ENCODE results near the gene DUSP22. TPM values are rescaled to one million over a fixed set of nuclear protein-coding genes. Genes with fewer than 3 reads are reported as not detected.
"Not testable (repeated sequence)": the region's sequence is repeated elsewhere in the genome, so short reads cannot be mapped to it uniquely, and the experiment has no call there.

The DUSP22 gene
- polyA plus RNA-seq, 1 donor from 2014 or later, result 126 TPM

GRCh38 chr6:362924-363249, 70.6 kb downstream of the DUSP22 start:
- peaks cover 6% of the 10 kb centered on the region for H3K36me3 Mint-ChIP-seq
- peaks cover 9% of the 10 kb centered on the region for H3K27me3 Mint-ChIP-seq
- H3K4me3 Mint-ChIP-seq, result no peak overlapping the region
- H3K27ac Mint-ChIP-seq, result peak overlapping the region in 1 of 3 donors; percentile 54
- peaks cover 36 to 63% (median 63%) of the 10 kb centered on the region in 3 donors for H3K4me1 Mint-ChIP-seq
- peaks cover 0 to 3% (median 0%) of the 10 kb centered on the region in 3 donors for H3K9me3 Mint-ChIP-seq

- Mint-ChIP-seq H3K4me3 (no peak overlapping the region), H3K27me3 (peaks cover 9% of the 10 kb centered on the region), H3K4me1 (peaks cover 32 to 59% (median 58%) of the 10 kb centered on the region in 3 donors), H3K27ac (peak overlapping the region in 2 of 3 donors; percentile 10 to 42), H3K9me3 (peaks cover 0 to 3% (median 0%) of the 10 kb centered on the region in 3 donors), H3K36me3 (peaks cover 6% of the 10 kb centered on the region)
Observed at GRCh38 chr6:363291-363690, 71.0 kb downstream of the DUSP22 start.

- peaks cover 8% of the 10 kb centered on the region for H3K27me3 Mint-ChIP-seq
- H3K27ac Mint-ChIP-seq, result peak overlapping the region in 2 of 3 donors; percentile 34 to 42
- peaks cover 0 to 3% (median 0%) of the 10 kb centered on the region in 3 donors for H3K9me3 Mint-ChIP-seq
- H3K4me3 Mint-ChIP-seq, result peak overlapping the region in 1 of 4 donors; percentile 13
- peaks cover 25 to 53% (median 52%) of the 10 kb centered on the region in 3 donors for H3K4me1 Mint-ChIP-seq
- peaks cover 6% of the 10 kb centered on the region for H3K36me3 Mint-ChIP-seq
Observed at GRCh38 chr6:363909-364308, 71.6 kb downstream of the DUSP22 start.

GRCh38 chr6:364609-365540, 72.6 kb downstream of the DUSP22 start:
- peaks cover 6% of the 10 kb centered on the region for H3K36me3 Mint-ChIP-seq
- H3K4me1 Mint-ChIP-seq, result peaks cover 26 to 52% (median 47%) of the 10 kb centered on the region in 3 donors
- H3K27ac Mint-ChIP-seq, result peak overlapping the region in 2 of 3 donors; percentile 34 to 65
- peak overlapping the region in 2 of 4 donors; percentile 30 to 90 for H3K4me3 Mint-ChIP-seq
- peaks cover 7% of the 10 kb centered on the region for H3K27me3 Mint-ChIP-seq
- H3K9me3 Mint-ChIP-seq, result peaks cover 0 to 3% (median 0%) of the 10 kb centered on the region in 3 donors

- Mint-ChIP-seq H3K27me3 (peaks cover 10% of the 10 kb centered on the region), H3K9me3 (peaks cover 0 to 3% (median 2%) of the 10 kb centered on the region in 3 donors), H3K4me3 (peak overlapping the region; percentile 46 to 90 (median 67)), H3K27ac (peak overlapping the region in 2 of 3 donors; percentile 65 to 78), H3K4me1 (peaks cover 25 to 44% (median 42%) of the 10 kb centered on the region in 3 donors), H3K36me3 (peaks cover 6% of the 10 kb centered on the region)
Observed at GRCh38 chr6:365835-366234, 73.5 kb downstream of the DUSP22 start.

GRCh38 chr6:366389-367297, 74.4 kb downstream of the DUSP22 start:
- Mint-ChIP-seq H3K4me3 (peak overlapping the region in 1 of 4 donors; percentile 81), H3K4me1 (peaks cover 22 to 37% (median 35%) of the 10 kb centered on the region in 3 donors), H3K27ac (peak overlapping the region; percentile 1 to 65 (median 6))

GRCh38 chr6:367298-367794, 75.1 kb downstream of the DUSP22 start:
- Mint-ChIP-seq H3K4me3 (no peak overlapping the region), H3K27ac (peak overlapping the region in 1 of 3 donors; percentile 1), H3K9me3 (peaks cover 0 to 3% (median 2%) of the 10 kb centered on the region in 3 donors), H3K27me3 (peaks cover 12% of the 10 kb centered on the region), H3K4me1 (peaks cover 21 to 36% (median 34%) of the 10 kb centered on the region in 3 donors), H3K36me3 (peaks cover 6% of the 10 kb centered on the region)

More at GRCh38 chr6:366389-367297, 74.4 kb downstream of the DUSP22 start:
- H3K9me3 Mint-ChIP-seq, result peaks cover 0 to 3% (median 2%) of the 10 kb centered on the region in 3 donors
- peaks cover 10% of the 10 kb centered on the region for H3K27me3 Mint-ChIP-seq
- H3K36me3 Mint-ChIP-seq, result peaks cover 6% of the 10 kb centered on the region

- Mint-ChIP-seq H3K36me3 (peaks cover 6% of the 10 kb centered on the region), H3K4me1 (peaks cover 25 to 42% (median 41%) of the 10 kb centered on the region in 3 donors), H3K27me3 (peaks cover 17% of the 10 kb centered on the region), H3K27ac (no peak overlapping the region), H3K4me3 (no peak overlapping the region), H3K9me3 (peaks cover 0 to 3% (median 2%) of the 10 kb centered on the region in 3 donors)
Observed at GRCh38 chr6:367891-368630, 75.8 kb downstream of the DUSP22 start.

- Mint-ChIP-seq H3K4me3 (peak overlapping the region in 1 of 4 donors; percentile 54), H3K36me3 (no peaks in the 10 kb centered on the region), H3K4me1 (peaks cover 24 to 39% (median 36%) of the 10 kb centered on the region in 3 donors), H3K27me3 (peaks cover 19% of the 10 kb centered on the region), H3K27ac (no peak overlapping the region), H3K9me3 (peaks cover 0 to 2% (median 0%) of the 10 kb centered on the region in 3 donors)
Observed at GRCh38 chr6:369559-370431, 77.5 kb downstream of the DUSP22 start.

- H3K4me3 Mint-ChIP-seq, result peak overlapping the region in 1 of 4 donors; percentile 20
- H3K27ac Mint-ChIP-seq, result peak overlapping the region in 1 of 3 donors; percentile 74
- H3K9me3 Mint-ChIP-seq, result peaks cover 0 to 2% (median 0%) of the 10 kb centered on the region in 3 donors
- no peaks in the 10 kb centered on the region for H3K36me3 Mint-ChIP-seq
- peaks cover 18 to 33% (median 28%) of the 10 kb centered on the region in 3 donors for H3K4me1 Mint-ChIP-seq
- peaks cover 19% of the 10 kb centered on the region for H3K27me3 Mint-ChIP-seq
Observed at GRCh38 chr6:370555-370954, 78.3 kb downstream of the DUSP22 start.

GRCh38 chr6:371851-372250, 79.6 kb downstream of the DUSP22 start:
- not testable (repeated sequence) for H3K36me3 Mint-ChIP-seq, H3K9me3 Mint-ChIP-seq, H3K27ac Mint-ChIP-seq, H3K4me3 Mint-ChIP-seq
- peaks cover 17 to 26% (median 17%) of the 10 kb centered on the region in 3 donors for H3K4me1 Mint-ChIP-seq
- H3K27me3 Mint-ChIP-seq, result peaks cover 19% of the 10 kb centered on the region

GRCh38 chr6:372336-372911, 80.1 kb downstream of the DUSP22 start:
- peaks cover 19 to 28% (median 22%) of the 10 kb centered on the region in 3 donors for H3K4me1 Mint-ChIP-seq
- H3K36me3 Mint-ChIP-seq, result no peaks in the 10 kb centered on the region
- peak overlapping the region in 3 of 4 donors; percentile 74 to 89 (median 85) for H3K4me3 Mint-ChIP-seq
- peaks cover 0 to 4% (median 0%) of the 10 kb centered on the region in 3 donors for H3K9me3 Mint-ChIP-seq
- H3K27ac Mint-ChIP-seq, result no peak overlapping the region
- peaks cover 16% of the 10 kb centered on the region for H3K27me3 Mint-ChIP-seq

GRCh38 chr6:373031-373430, 80.7 kb downstream of the DUSP22 start:
- H3K27me3 Mint-ChIP-seq, result peaks cover 12% of the 10 kb centered on the region
- H3K27ac Mint-ChIP-seq, result no peak overlapping the region
- peaks cover 0 to 4% (median 0%) of the 10 kb centered on the region in 3 donors for H3K9me3 Mint-ChIP-seq
- H3K4me1 Mint-ChIP-seq, result peaks cover 24 to 32% (median 25%) of the 10 kb centered on the region in 3 donors
- H3K36me3 Mint-ChIP-seq, result no peaks in the 10 kb centered on the region
- H3K4me3 Mint-ChIP-seq, result peak overlapping the region in 3 of 4 donors; percentile 74 to 89 (median 85)
